Right lobe of liver (tissue), 4 donors: ENCODE data around the gene GSG1.

Experiments
- CTCF ChIP-seq, 4 donors: fragments of 200-600 bp in 3 of 4; fragments of 450-650 bp in 1 of 4; IDR thresholded peaks; one replicate each; pipeline versions ENCODE4 v1.5.1 to v1.8.0; 2016 to 2022; ENCODE audit warnings: antibody characterized with exemption in 4 of 4, mild to moderate bottlenecking in 2 of 4
- POLR2A ChIP-seq: fragments of 450-650 bp; IDR thresholded peaks from one replicate; pipeline ENCODE4 v1.6.1; 2017; ENCODE audit warnings: antibody characterized with exemption, mild to moderate bottlenecking
- donor health status: DM: no; HTN: no; CAD: no.
- donor health status: DM: no; HTN: no; CAD: no.
- donor health status: DM: no; HTN: yes; CAD: no.

- no peak for TF ChIP-seq POLR2A
- TF ChIP-seq CTCF (IDR thresholded peaks at IDR 0.05): no peak
These were observed 942 bp upstream of the GSG1 start for GRCh38 chr12:13104409-13104808.
